SIG-M5 treated with dmso at 0.1 percent for 504 hours (cell line): ENCODE measurements around the gene LPCAT4.
"Not testable (repeated sequence)": the region's sequence is repeated elsewhere in the genome, so short reads cannot be mapped to it uniquely, and the experiment has no call there.

ENCODE experiments used
- DNase-seq: peaks from one replicate; lab custom pipeline; 2025; ENCODE audit not compliant: unreplicated experiment; lab: John Stamatoyannopoulos, UW

LPCAT4 gene

DNA sequence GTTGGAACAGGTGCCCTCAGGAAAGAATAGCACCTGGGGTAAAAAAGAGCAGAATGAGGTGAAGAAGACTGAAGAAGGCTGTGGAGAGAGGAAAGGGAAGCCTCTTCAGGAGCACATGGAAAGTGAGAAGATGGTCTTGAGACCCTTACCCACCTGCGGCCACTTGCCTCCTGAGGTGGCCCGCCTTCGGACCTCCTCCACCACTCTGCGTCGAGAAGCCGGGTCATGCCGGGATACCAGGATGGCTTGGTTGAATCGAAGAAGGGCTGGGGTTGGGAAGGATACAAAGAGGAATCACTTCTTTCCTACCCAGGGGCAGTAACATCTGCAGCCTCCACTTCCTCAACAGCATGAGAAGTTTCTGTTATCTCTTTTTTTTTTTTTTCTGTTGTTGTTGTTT lies 3.0 kb downstream of the LPCAT4 start:
- no peak for DNase-seq

GRCh38 chr15:34362047-34362773 lies 4.8 kb downstream of the LPCAT4 start:
- DNase-seq: no peak

- no peak for DNase-seq
Measured at GRCh38 chr15:34361278-34361677, 5.7 kb downstream of the LPCAT4 start.

- DNase-seq: peak; percentile 41
Measured at GRCh38 chr15:34360298-34360697, 6.7 kb downstream of the LPCAT4 start.

DNA sequence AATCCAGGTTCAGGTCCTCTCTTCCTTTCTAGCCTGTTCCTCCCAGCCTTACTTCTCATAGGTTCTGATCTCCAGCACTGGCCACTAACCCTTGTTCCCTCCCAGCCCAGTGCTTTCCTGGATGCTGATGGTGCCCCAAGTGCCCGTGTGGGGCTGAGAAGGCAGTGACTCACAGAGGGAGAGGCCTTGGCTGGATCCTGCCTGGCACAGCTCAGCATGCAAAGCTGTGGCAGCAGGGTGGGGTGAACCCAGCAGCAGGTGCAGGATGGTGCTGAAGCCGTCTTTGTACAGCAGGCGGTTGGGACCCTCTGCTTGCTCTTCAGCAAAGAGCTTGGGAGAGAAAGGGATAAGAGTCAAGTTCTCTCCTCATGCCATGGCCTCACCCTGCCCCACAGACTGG lies 7.6 kb downstream of the LPCAT4 start:
- no peak for DNase-seq

- DNase-seq: no peak
Measured at GRCh38 chr15:34358948-34359347, 8.0 kb downstream of the LPCAT4 start.

GRCh38 chr15:34358367-34358766 lies 8.6 kb downstream of the LPCAT4 start:
- no peak for DNase-seq

GRCh38 chr15:34357653-34358052 lies 9.3 kb downstream of the LPCAT4 start:
- no peak for DNase-seq

- no peak for DNase-seq
Measured at GRCh38 chr15:34355241-34355640, 11.8 kb downstream of the LPCAT4 start.

- no peak for DNase-seq
Measured at GRCh38 chr15:34354286-34354685, 12.7 kb downstream of the LPCAT4 start.

GRCh38 chr15:34353627-34354026 lies 13.4 kb downstream of the LPCAT4 start:
- no peak for DNase-seq

GRCh38 chr15:34352996-34353395 lies 14.0 kb downstream of the LPCAT4 start:
- DNase-seq: not testable (repeated sequence)

DNA sequence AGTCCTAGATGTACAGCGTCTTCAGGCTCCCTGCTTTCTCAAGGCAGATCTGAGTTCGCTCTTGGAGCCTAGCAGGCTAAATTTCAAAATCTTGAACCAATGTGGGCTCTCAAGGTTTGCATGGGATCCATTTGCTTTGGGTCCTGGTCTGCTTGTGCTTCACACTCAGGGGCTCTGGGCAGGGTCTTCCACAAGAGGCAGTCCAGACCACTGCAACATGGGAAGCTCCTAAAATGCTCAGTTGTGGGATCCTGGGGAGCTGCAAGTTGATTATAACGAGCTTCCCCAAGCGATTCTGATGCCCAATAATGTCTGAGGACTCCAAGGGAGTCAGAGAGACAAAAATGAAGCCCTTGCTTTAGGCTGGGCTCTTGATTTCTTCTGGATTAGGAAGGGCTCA lies 17.2 kb downstream of the LPCAT4 start:
- DNase-seq: no peak

GRCh38 chr15:34348735-34349300 lies 18.2 kb downstream of the LPCAT4 start:
- no peak for DNase-seq

GRCh38 chr15:34347951-34348638 lies 18.9 kb downstream of the LPCAT4 start:
- no peak for DNase-seq

GRCh38 chr15:34342737-34343575 lies 24.0 kb downstream of the LPCAT4 start, which contains the start of the genes NOP10 and NUTM1:
Gene NOP10, minus strand, starts transcription at chr15:34343136. Its CDS starts 63 bp downstream, at chr15:34343073.
Gene NUTM1, plus strand, starts transcription at chr15:34343315. Its CDS starts 382 bp downstream, at chr15:34343697.
- DNase-seq: peak; percentile 91

DNA sequence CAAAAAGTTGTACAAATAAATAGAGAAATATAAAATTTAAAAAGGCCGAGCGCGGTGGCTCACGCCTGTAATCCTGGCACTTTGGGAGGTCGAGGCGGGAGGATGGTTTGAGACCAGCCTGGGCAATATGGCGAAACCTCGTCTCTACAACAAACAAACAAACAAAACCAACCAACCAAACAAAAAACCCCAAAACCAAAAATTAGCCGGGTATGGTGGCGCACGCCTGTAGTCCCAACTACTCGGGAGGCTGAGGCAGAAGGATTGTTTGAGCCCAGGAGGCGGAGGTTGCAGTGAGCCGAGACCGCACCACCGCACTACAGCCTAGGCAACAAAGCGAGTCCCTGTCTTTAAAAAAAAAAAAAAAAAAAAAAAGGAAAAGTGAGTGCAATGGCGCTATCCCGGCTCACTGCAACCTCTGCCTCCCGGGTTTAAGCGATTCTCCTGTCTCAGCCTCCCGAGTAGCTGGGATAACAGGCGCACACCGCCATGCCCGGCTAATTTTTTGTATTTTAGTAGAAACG lies 24.7 kb downstream of the LPCAT4 start:
- DNase-seq: not testable (repeated sequence)

GRCh38 chr15:34341381-34342212 lies 25.4 kb downstream of the LPCAT4 start:
- DNase-seq: peak; percentile 79

DNA sequence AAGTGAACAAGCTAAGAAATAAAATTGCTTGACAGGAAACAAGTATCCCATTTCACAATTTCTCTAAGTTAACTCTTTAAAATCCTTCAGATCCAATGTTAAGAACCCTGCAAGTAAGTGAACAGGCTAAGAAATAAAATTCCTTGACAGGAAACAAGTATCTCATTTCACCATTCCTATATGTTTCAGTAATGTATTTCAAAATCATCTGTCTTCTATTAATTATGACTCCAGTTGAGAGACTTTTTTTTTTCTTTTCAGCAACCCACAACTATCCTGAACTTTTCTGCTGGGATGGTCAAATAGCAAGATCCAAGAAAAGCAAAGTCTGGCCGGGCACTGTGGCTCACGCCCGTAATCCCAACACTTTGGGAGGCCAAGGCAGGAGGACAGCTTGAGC lies 27.1 kb downstream of the LPCAT4 start:
- no peak for DNase-seq

GRCh38 chr15:34338347-34338746 lies 28.6 kb downstream of the LPCAT4 start:
- no peak for DNase-seq
